K562 (cell line): ENCODE results near the gene ABT1. TPM values are rescaled to one million over a fixed set of nuclear protein-coding genes. Genes with fewer than 3 reads are reported as not detected.

Experiments used
- ARID3B ChIP-seq: fragments of 250-450 bp; sonication (Bioruptor Pico); IDR thresholded peaks from 2 replicates; pipeline ENCODE4 v1.4.0; 2020; ENCODE audit warnings: borderline replicate concordance
- BCOR ChIP-seq: fragments of 450-650 bp; IDR thresholded peaks from 2 replicates; pipeline ENCODE4 v1.6.1; 2016
- BMI1 ChIP-seq: fragments of 150-350 bp; IDR thresholded peaks from 2 replicates; pipeline ENCODE4 v1.6.1; 2014; ENCODE audit warnings: low read length
- BRF2 ChIP-seq: IDR thresholded peaks from 3 replicates; pipeline ENCODE4 v1.6.1; 2011; ENCODE audit warnings: borderline replicate concordance, mild to moderate bottlenecking; ENCODE audit not compliant: insufficient read length, insufficient read depth
- ELK3 ChIP-seq: fragments of 450-650 bp; formaldehyde crosslinking; IDR thresholded peaks from 2 replicates; pipeline ENCODE4 v1.4.0; 2020; ENCODE audit warnings: mild to moderate bottlenecking
- FOXJ2 ChIP-seq: fragments of 200-800 bp; sonication (Bioruptor generic); IDR thresholded peaks from 2 replicates; pipeline ENCODE4 v1.6.1; 2016; ENCODE audit warnings: missing genetic modification characterization, missing compliant biosample characterization
- GTF3C2 ChIP-seq: IDR thresholded peaks from 3 replicates; pipeline ENCODE4 v1.6.1; 2011; ENCODE audit warnings: borderline replicate concordance, mild to moderate bottlenecking, moderate library complexity; ENCODE audit not compliant: insufficient read length; ENCODE audit errors: extremely low read depth
- OTX1 ChIP-seq: fragments of 450-650 bp; formaldehyde crosslinking; IDR thresholded peaks from 2 replicates; pipeline ENCODE4 v1.4.0; 2022; ENCODE audit warnings: mild to moderate bottlenecking
- POU5F1 ChIP-seq: fragments of 150-350 bp; IDR thresholded peaks from 2 replicates; pipeline ENCODE4 v1.6.1; 2014; ENCODE audit warnings: borderline replicate concordance, low read length, low read depth, mild to moderate bottlenecking; ENCODE audit not compliant: partially characterized antibody
- SAFB ChIP-seq: fragments of 200-400 bp; formaldehyde crosslinking; IDR thresholded peaks from 2 replicates; pipeline ENCODE4 v1.6.1; 2017; ENCODE audit warnings: low read depth, low read length, borderline replicate concordance
- SAP30 ChIP-seq: fragments of 200-600 bp; sonication (generic); IDR thresholded peaks from 2 replicates; pipeline ENCODE4 v1.6.1; 2012; ENCODE audit warnings: borderline replicate concordance, low read depth, mild to moderate bottlenecking, moderate library complexity, low read length, control low read depth, inconsistent platforms; ENCODE audit not compliant: insufficient read depth, poor library complexity, severe bottlenecking
- SMARCC2 ChIP-seq: fragments of 450-650 bp; IDR thresholded peaks from 2 replicates; pipeline ENCODE4 v1.6.1; 2017; ENCODE audit warnings: antibody characterized with exemption, moderate library complexity, mild to moderate bottlenecking, low read depth
- SMC3 ChIP-seq: conservative IDR thresholded peaks from 2 replicates; pipeline ENCODE4 v1.6.1; 2011; ENCODE audit warnings: low read depth, low read length, improper control_type of control experiment; ENCODE audit not compliant: insufficient read depth
- U2AF1 ChIP-seq: fragments of 200-400 bp; formaldehyde crosslinking; optimal IDR thresholded peaks from 2 replicates; pipeline ENCODE3; 2017; ENCODE audit warnings: mild to moderate bottlenecking, low read depth, low read length, moderate library complexity
- ZHX1 ChIP-seq: fragments of 150-350 bp; conservative IDR thresholded peaks from 2 replicates; pipeline ENCODE4 v1.6.1; 2014; ENCODE audit warnings: low read length
- ZNF232 ChIP-seq: sonication (generic); formaldehyde crosslinking; IDR thresholded peaks from 2 replicates; pipeline ENCODE4 v1.8.0; 2022; ENCODE audit warnings: mild to moderate bottlenecking, missing genetic modification reagents
- ZNF354B ChIP-seq: fragments of 250-450 bp; sonication (Bioruptor Pico); IDR thresholded peaks from 2 replicates; pipeline ENCODE4 v1.4.0; 2020
- polyA plus RNA-seq, 8 experiments: library from polyadenylated mRNA; depleted of rRNA in 4 of 8; stranded (reverse) in 5 of 8; unstranded in 3 of 8; fragments of >200 nt; fragmentation: Nextera tagmentation in 2 of 8; fragmentation: Illumina TruSeq in 1 of 8; extraction: Ambion mirVana in 2 of 8; extraction: Trizol in 1 of 8; gene quantifications; 2 replicates each; pipeline versions ENCODE4 v1.2.1 to v1.2.3, GENCODE V29; 2011 to 2014; ENCODE audit warnings: inconsistent platforms in 1 of 8, missing spikeins in 1 of 8
- total RNA-seq, 7 experiments: library from RNA; depleted of rRNA in 6 of 7; stranded (reverse); fragments of >200 nt in 6 of 7; fragmentation: Illumina TruSeq in 2 of 7; extraction: Trizol in 2 of 7; gene quantifications; 2 replicates each; pipeline versions ENCODE4 v1.2.1 to v1.2.3, GENCODE V29; 2011 to 2021; ENCODE audit warnings: low replicate concordance in 1 of 7

Gene ABT1
- total and polyA plus RNA-seq, 9 of the 15 experiments (the other 6 are each of a cell fraction or from before 2014, with no cell fraction given): 8.8 to 52.7 (median 40.7) TPM

- TF ChIP-seq GTF3C2: no peak
- TF ChIP-seq SMARCC2: no peak
- TF ChIP-seq SMC3: 0 out of 2 replicates have a peak, but pooled peaks have one; percentile 8
- no peak for TF ChIP-seq BMI1
- peak; percentile 74 for TF ChIP-seq SAP30
- peak; percentile 69 for TF ChIP-seq BCOR
- peak; percentile 73 for TF ChIP-seq POU5F1
- TF ChIP-seq OTX1: peak; percentile 85
- no peak for TF ChIP-seq ZNF354B (CRISPR knock-in tag)
- TF ChIP-seq ZNF232 (CRISPR knock-in tag): peak; percentile 57; the same call in 1 of the 2 replicates
- TF ChIP-seq ZHX1: no peak; the same call in 1 of the 2 replicates
- TF ChIP-seq ELK3: no peak
- no peak for TF ChIP-seq SAFB
- TF ChIP-seq BRF2: no peak
- TF ChIP-seq U2AF1: no peak
- no peak for TF ChIP-seq ARID3B
- peak; percentile 81 for TF ChIP-seq FOXJ2
These were observed at the start of gene ABT1 (continued) for GRCh38 chr6:26596579-26597388.
